ENCODE results near the gene PSMD3. TPM values are rescaled to one million over a fixed set of nuclear protein-coding genes. Genes with fewer than 3 reads are reported as not detected.
"Not testable (repeated sequence)": the region's sequence is repeated elsewhere in the genome, so short reads cannot be mapped to it uniquely, and the experiment has no call there.

Gene PSMD3
- total and polyA plus RNA-seq, 7 donors: 137 to 392 (median 221) TPM

- DNase-seq: peak in 1 of 2 donors; percentile 65
- no peak for TF ChIP-seq CTCF (IDR thresholded peaks at IDR 0.05)
- ATAC-seq: peak; percentile 65 to 80 (median 74)
- no peak overlapping the region for H3K4me3 ChIP-seq
- no peaks in the 10 kb centered on the region for H3K4me1 ChIP-seq
- peak overlapping the region; percentile 10 for H3K27ac ChIP-seq
- intact Hi-C loops (cut with DNase I): no loop called here
- 44 to 58% (median 53%) methylated on average over 14 of the region's 14 CpGs for WGBS, 3 donors
- H3K9me3 ChIP-seq: no peaks in the 10 kb centered on the region
- H3K27me3 ChIP-seq (ENCODE audit: insufficient read depth in 3 of 3, low read length in 2 of 3): no peaks in the 10 kb centered on the region
- H3K36me3 ChIP-seq (ENCODE audit: insufficient read depth in 1 of 2, low read depth in 1 of 2): no peaks in the 10 kb centered on the region
Observed at GRCh38 chr17:39943702-39944392, 36.8 kb upstream of the PSMD3 start.

- H3K27me3 ChIP-seq (ENCODE audit: insufficient read depth in 3 of 3, low read length in 2 of 3): no peaks in the 10 kb centered on the region
- no peaks in the 10 kb centered on the region for H3K9me3 ChIP-seq
- no peak for TF ChIP-seq CTCF (IDR thresholded peaks at IDR 0.05)
- ATAC-seq (peak in 1 of 4 donors; percentile 5), DNase-seq (no peak)
- 58 to 72% (median 70%) methylated on average over 12 to 16 of the region's 16 CpGs for WGBS, 3 donors
- no peaks in the 10 kb centered on the region for H3K36me3 ChIP-seq (ENCODE audit: insufficient read depth in 1 of 2, low read depth in 1 of 2)
- H3K4me1 ChIP-seq: no peaks in the 10 kb centered on the region
- H3K27ac ChIP-seq: peak overlapping the region; percentile 10
- intact Hi-C loops (cut with DNase I): no loop called here
- no peak overlapping the region for H3K4me3 ChIP-seq
Observed at GRCh38 chr17:39944393-39944711, 36.3 kb upstream of the PSMD3 start.

- no peak for DNase-seq
- Histone ChIP-seq H3K4me3 (no peak overlapping the region), H3K27me3 (ENCODE audit: insufficient read depth in 3 of 3, low read length in 2 of 3) (no peaks in the 10 kb centered on the region), H3K9me3 (no peaks in the 10 kb centered on the region), H3K4me1 (no peaks in the 10 kb centered on the region), H3K36me3 (ENCODE audit: insufficient read depth in 1 of 2, low read depth in 1 of 2) (no peaks in the 10 kb centered on the region), H3K27ac (no peak overlapping the region)
- intact Hi-C loops (cut with DNase I): no loop called here
- no peak for TF ChIP-seq CTCF (IDR thresholded peaks at IDR 0.05)
- no peak for ATAC-seq
- WGBS, 3 donors: 76 to 81% (median 80%) methylated on average over 15 of the region's 15 CpGs
Observed at GRCh38 chr17:39946551-39947330, 33.9 kb upstream of the PSMD3 start.

- intact Hi-C loops (cut with DNase I): not testable (repeated sequence)
Observed at GRCh38 chr17:39948489-39948828, 32.1 kb upstream of the PSMD3 start.

DNA sequence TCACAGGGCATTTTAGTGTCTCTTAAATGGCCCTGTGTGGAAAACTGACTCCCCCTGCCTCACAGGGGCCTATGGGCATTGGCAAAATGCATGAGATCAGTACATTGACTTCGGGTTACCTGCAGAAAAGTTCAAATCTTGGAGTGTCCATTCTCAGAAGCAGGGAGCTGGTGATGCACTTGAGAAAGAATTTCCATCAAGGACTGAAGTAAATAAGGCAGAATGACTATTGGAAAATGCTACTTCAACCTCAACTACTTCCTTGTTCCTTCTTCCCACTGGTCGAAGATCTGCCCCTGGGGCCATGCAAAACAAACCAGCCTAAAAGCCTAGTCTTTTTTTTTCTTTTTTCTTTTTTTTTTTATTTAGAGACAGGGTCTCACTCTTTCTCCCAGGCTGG is 31.6 kb upstream of the PSMD3 start:
- Histone ChIP-seq H3K4me1 (peaks cover 5% of the 10 kb centered on the region), H3K4me3 (no peak overlapping the region), H3K36me3 (ENCODE audit: insufficient read depth in 1 of 2, low read depth in 1 of 2) (no peaks in the 10 kb centered on the region), H3K9me3 (no peaks in the 10 kb centered on the region), H3K27me3 (ENCODE audit: insufficient read depth in 3 of 3, low read length in 2 of 3) (no peaks in the 10 kb centered on the region), H3K27ac (no peak overlapping the region)
- 75 to 94% (median 86%) methylated on average over 2 of the region's 2 CpGs for WGBS, 3 donors
- DNase-seq (no peak), ATAC-seq (no peak)
- no peak for TF ChIP-seq CTCF (IDR thresholded peaks at IDR 0.05)
- intact Hi-C loops (cut with DNase I): no loop called here

More at GRCh38 chr17:39948489-39948828, 32.1 kb upstream of the PSMD3 start:
- not testable (repeated sequence) for H3K9me3 ChIP-seq; H3K4me3 ChIP-seq; ATAC-seq; H3K27me3 ChIP-seq (ENCODE audit: insufficient read depth in 3 of 3, low read length in 2 of 3); H3K36me3 ChIP-seq (ENCODE audit: insufficient read depth in 1 of 2, low read depth in 1 of 2); H3K4me1 ChIP-seq; DNase-seq; H3K27ac ChIP-seq
- 80 to 82% (median 81%) methylated on average over 5 of the region's 5 CpGs for whole genome bisulfite sequencing, 3 donors
